Prostate gland (tissue), 2 donors: ENCODE results near the gene SAMD8. TPM values are rescaled to one million over a fixed set of nuclear protein-coding genes. Genes with fewer than 3 reads are reported as not detected.
A peak's percentile ranks its signal among the peaks of the same experiment; 100 is the strongest.

Experiments used
- DNase-seq: peaks from one replicate; pipeline ENCODE4 v3.0.0-alpha.2; 2019; ENCODE audit warnings: low spot score
- H3K27ac ChIP-seq, 2 donors: fragments of 200-600 bp; sonication (generic); 2 replicates each; pipeline ENCODE4 v1.5.1; 2017 to 2019
- H3K27me3 ChIP-seq: fragments of 200-600 bp; sonication (generic); replicated peaks from 2 replicates; pipeline ENCODE4 v1.5.1; 2019; ENCODE audit not compliant: insufficient read depth
- H3K36me3 ChIP-seq, 2 donors: fragments of 200-600 bp; sonication (generic); 1 replicate in 1 of 2; 2 replicates in 1 of 2; pipeline versions ENCODE4 v1.5.1 to v1.8.1; 2017 to 2019
- H3K4me1 ChIP-seq: fragments of 200-600 bp; sonication (generic); replicated peaks from 2 replicates; pipeline ENCODE4 v1.5.1; 2019
- H3K4me3 ChIP-seq, 2 donors: fragments of 200-600 bp; sonication (generic); 2 replicates each; pipeline ENCODE4 v1.5.1; 2017 to 2019
- H3K9me3 ChIP-seq: fragments of 200-600 bp; sonication (generic); 2 replicates; pipeline ENCODE4 v1.5.1; 2017
- POLR2A ChIP-seq: fragments of 450-650 bp; IDR thresholded peaks from one replicate; pipeline ENCODE4 v1.6.1; 2016; ENCODE audit warnings: antibody characterized with exemption, mild to moderate bottlenecking
- POLR2AphosphoS5 ChIP-seq: sonication (generic); formaldehyde crosslinking; IDR thresholded peaks from one replicate; pipeline ENCODE4 v1.6.1; 2017; ENCODE audit warnings: antibody characterized with exemption
- whole genome bisulfite sequencing: methylation state at CpG from one replicate; pipeline ENCODE4 v1.1.5; 2018; 5-methylcytosine and 5-hydroxymethylcytosine counted together
- intact Hi-C: fragments of 100-400 bp; cut with DNase I; formaldehyde crosslinking; loops from one replicate; pipeline ENCODE4 v1.14.2; 2022
- total RNA-seq, 2 donors: library from RNA; depleted of rRNA; stranded (reverse); fragments of >200 nt; gene quantifications; one replicate each; pipeline ENCODE4 v1.1.0, GENCODE V29; 2016
- TF ChIP-seq, protein P1 (sequence below), 4 experiments: fragments of 200-600 bp in 2 of 4; fragments of 450-650 bp in 2 of 4; sonication (generic) in 2 of 4; IDR thresholded peaks; 1 replicate in 3 of 4; 2 replicates in 1 of 4; pipeline ENCODE4 v1.5.1; 2016 to 2019; ENCODE audit warnings: antibody characterized with exemption in 4 of 4, mild to moderate bottlenecking in 2 of 4, moderate library complexity in 2 of 4

SAMD8 gene
- 10 to 100 TPM; 18.8 to 41.5 TPM for total RNA-seq

DNA sequence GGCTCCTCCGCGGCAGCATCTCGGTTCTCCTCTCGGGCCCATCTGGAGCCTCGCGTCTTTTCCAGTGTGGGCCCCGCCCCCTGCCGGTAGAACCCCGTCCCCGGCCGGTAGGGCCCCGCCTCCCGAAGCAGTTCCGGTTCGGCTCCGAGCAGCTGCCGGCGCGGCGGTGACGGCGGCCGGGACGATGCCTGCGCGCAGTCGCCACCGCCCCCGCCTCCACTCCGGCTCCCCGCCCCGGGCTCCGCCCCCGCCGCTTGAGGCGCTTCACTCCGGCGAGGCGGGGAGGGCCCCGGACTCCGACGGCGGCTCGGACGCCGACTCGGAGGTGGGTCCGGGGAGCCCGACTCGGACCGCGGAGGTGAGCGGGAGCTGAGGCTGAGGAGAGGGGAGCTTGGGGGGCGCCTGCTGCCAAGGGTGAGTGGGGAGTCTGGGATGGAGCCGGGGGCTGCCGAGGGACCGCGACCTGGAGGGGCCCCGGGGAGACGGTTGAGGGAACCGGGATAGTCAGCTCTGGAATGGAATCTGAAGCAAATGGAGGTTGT lies at the start of gene SAMD8:
Gene SAMD8, plus strand, starts transcription at position 292 of the 542 bp plus-strand sequence. CDS start 38,873 bp downstream, outside the sequence.
- intact Hi-C loops = loop anchor here (2.0 to 5.0 kb wide), 3 partner anchors 101 to 284 kb away; partner anchors contain the start of genes KAT6B and VDAC2
- Histone ChIP-seq H3K4me3 (peak within 1 kb of the TSS; percentile 87 to 96), H3K9me3 (no peaks in the 10 kb centered on the region), H3K27me3 (no peaks in the 10 kb centered on the region), H3K27ac (peak within 1 kb of the TSS; percentile 96 to 98), H3K4me1 (no peaks in the 10 kb centered on the region), H3K36me3 (no peaks in the 10 kb centered on the region)
- TF ChIP-seq POLR2A (peak; percentile 96), POLR2AphosphoS5 (peak; percentile 79)
- TF ChIP-seq, protein P1, sequence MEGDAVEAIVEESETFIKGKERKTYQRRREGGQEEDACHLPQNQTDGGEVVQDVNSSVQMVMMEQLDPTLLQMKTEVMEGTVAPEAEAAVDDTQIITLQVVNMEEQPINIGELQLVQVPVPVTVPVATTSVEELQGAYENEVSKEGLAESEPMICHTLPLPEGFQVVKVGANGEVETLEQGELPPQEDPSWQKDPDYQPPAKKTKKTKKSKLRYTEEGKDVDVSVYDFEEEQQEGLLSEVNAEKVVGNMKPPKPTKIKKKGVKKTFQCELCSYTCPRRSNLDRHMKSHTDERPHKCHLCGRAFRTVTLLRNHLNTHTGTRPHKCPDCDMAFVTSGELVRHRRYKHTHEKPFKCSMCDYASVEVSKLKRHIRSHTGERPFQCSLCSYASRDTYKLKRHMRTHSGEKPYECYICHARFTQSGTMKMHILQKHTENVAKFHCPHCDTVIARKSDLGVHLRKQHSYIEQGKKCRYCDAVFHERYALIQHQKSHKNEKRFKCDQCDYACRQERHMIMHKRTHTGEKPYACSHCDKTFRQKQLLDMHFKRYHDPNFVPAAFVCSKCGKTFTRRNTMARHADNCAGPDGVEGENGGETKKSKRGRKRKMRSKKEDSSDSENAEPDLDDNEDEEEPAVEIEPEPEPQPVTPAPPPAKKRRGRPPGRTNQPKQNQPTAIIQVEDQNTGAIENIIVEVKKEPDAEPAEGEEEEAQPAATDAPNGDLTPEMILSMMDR (IDR thresholded peaks at IDR 0.05) = peak; percentile 57 to 79 (median 68)
- under 1% methylated on average over 50 of the region's 61 CpGs for WGBS
- peak; percentile 93 for DNase-seq

DNA sequence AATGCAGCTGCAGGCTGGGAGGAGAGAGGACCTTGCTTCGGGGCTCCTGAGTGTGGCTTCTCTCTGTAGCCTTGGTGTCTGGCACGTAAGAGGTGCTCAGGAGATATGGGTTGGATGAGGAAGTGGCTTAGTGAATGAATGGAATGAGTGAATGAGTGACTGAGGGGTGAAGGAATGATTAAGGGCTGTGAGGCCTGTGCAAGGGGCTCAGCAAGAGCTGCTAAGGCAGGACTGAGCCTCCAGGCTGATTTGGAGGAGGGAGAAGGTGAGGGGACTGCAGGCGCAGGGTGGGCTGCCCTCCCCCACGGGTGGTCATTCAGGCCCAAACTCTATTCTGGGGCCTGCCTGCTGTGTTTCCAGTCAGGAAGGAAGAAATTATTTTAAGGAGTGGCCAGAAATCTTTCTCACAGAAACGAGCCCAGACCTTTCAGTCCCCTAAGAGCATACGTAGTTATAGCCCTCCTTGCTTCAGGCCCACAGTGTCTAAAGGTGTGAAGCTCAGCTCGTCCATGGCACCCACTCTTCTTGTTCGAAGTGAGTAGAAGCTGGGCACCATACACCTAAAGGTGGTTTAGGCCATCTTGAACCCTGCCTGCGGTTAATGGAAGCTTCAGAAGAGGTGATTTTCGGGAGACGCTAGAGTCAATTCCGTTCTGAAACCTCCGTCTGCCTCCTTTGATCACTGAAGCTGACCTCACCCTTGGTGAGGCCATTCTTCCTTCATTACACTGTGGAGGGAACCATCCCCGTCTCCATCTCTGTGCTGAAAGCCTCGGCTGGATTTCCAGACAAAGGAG lies 49.5 kb upstream of the SAMD8 start:
- Histone ChIP-seq H3K4me1 (no peaks in the 10 kb centered on the region), H3K27me3 (no peaks in the 10 kb centered on the region), H3K9me3 (no peaks in the 10 kb centered on the region), H3K27ac (no peak overlapping the region), H3K4me3 (no peak overlapping the region), H3K36me3 (no peaks in the 10 kb centered on the region)
- intact Hi-C loops = no loop called here
- no peak for TF ChIP-seq POLR2AphosphoS5
- TF ChIP-seq POLR2A = no peak
- TF ChIP-seq, protein P1 (IDR thresholded peaks at IDR 0.05) = no peak
- no peak for DNase-seq
- 86% methylated on average over 15 of the region's 15 CpGs for whole genome bisulfite sequencing

DNA sequence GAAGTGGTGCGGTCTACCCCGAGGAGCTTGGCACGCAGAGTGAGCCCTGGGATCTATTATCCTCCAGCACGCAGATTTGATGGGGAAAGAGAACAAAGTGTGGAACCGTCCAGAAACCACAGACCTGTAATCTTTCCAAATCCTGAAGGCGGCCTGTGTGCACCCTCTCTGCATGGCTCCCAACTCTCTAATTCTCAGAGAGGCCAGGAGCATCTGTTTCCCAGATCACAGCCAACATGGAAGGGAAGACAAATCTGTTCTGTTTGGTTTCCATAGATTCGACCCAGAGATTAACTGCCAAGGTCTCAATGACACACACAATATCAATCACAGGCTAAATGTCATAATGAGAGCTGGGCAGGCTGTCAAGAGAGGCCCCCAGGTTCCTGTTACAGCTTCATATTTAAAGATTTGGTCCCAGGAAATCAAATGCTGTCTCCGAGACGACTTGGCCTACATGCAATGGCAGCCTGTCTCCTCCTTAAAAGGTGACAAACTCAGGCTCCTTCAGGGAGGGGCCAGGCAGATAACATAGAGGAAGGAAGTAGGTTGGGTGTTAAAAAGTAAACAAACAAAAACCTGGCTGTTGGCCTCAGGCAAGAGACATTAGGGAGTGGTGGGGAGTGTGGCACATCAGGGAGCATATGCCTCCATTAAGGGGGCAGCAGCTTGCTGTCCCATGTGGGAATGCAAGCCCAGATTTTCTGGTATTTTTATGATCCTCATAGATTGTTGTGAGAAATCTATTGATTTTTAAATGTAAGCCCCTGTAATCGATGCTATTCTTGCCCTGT lies 48.8 kb upstream of the SAMD8 start:
- Histone ChIP-seq H3K36me3 (no peaks in the 10 kb centered on the region), H3K4me1 (no peaks in the 10 kb centered on the region), H3K4me3 (no peak overlapping the region), H3K9me3 (no peaks in the 10 kb centered on the region), H3K27ac (no peak overlapping the region), H3K27me3 (no peaks in the 10 kb centered on the region)
- TF ChIP-seq POLR2AphosphoS5 (no peak), POLR2A (no peak)
- TF ChIP-seq, protein P1 (IDR thresholded peaks at IDR 0.05) = no peak
- no peak for DNase-seq
- intact Hi-C loops = no loop called here
- WGBS = 56% methylated on average over 10 of the region's 10 CpGs

DNA sequence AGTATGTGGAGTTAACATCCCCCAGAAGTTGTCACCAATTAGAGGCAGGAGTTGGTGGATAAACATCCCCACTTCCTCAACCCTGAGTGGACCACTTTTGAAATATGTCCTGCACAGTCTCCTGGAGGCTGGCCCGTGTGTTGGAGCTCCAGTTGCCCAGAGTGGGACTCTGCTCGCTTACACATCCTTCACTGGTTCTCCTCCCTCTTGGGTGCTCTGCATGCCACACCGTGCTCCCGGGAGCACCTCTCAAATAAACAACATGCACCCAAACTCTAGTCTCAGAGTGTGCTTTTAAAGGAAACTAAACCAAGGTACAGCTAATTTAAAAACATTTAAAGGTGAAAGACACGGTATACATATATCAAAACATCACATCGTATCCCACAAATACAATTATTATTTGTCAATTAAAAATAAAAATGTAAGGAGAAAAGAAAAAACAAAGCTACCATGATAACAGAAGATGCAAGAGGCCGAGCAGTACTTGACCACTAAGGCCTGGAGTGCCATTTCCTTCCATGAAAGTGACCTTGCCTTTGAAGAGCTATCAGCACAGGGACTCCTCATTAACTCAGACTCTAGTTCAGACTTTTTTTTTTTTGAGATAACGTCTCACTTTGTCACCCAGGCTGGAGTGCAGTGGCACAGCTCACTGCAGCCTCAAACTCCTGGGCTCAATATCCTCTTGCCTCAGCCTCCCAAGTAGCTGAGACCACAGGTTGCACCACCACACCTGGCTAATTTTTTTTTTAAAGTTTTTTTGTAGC lies 47.8 kb upstream of the SAMD8 start:
- Histone ChIP-seq H3K36me3 (no peaks in the 10 kb centered on the region), H3K4me3 (no peak overlapping the region), H3K4me1 (no peaks in the 10 kb centered on the region), H3K27me3 (no peaks in the 10 kb centered on the region), H3K9me3 (no peaks in the 10 kb centered on the region), H3K27ac (no peak overlapping the region)
- intact Hi-C loops = no loop called here
- no peak for DNase-seq
- TF ChIP-seq, protein P1 (IDR thresholded peaks at IDR 0.05) = no peak
- TF ChIP-seq POLR2A = no peak
- TF ChIP-seq POLR2AphosphoS5 = no peak
- WGBS = 98% methylated on average over 8 of the region's 8 CpGs
